ENCODE measurements around the gene MRPL38.
A peak's percentile ranks its signal among the peaks of the same experiment; 100 is the strongest.
"Not testable (repeated sequence)": the region's sequence is repeated elsewhere in the genome, so short reads cannot be mapped to it uniquely, and the experiment has no call there.

The MRPL38 gene

DNA sequence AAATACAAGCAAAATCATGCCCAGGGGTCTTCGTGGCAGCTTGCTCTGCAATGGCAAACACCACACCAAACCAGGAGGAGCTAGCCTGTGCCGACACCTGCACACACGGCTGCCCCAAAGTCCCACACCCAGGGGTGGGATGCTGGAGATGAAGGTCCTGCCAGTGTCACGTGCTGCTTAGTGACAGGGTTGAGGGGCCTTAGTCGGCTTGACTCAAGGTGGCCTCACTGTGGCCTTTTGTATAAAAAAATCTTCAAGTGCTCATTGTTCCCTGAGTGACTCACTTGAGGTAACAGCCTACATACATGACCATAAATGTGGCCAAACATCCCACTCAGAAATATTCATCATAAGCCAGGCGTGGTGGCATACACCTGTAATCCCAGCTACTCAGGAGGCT lies 15.2 kb downstream of the MRPL38 start:
- POLR2A ChIA-PET = no interaction called here
- DNase-seq = peak in 2 of 3 donors; percentile 25 to 26

DNA sequence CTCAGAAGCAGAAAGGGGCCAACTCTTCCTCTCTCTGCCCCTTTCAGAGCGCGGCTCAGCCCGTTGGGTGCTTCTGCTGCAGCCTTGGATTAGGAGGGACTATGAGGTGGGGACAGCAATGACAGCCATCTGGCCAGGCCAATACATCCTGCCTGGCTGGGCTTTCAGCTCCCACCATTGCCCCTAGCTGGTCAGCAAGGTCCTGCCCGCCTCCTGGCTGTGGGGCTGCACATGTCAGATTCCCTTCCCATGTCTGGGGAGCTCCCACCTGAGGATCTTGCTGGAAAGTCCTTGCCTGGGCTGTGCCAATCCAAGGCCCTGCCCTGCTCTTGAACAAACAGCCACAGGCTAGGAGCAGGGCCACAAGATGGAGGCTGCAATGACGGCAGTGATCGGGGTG lies 16.2 kb downstream of the MRPL38 start:
- 94% methylated on average over 3 of the region's 6 CpGs for WGBS (ENCODE audit: insufficient coverage)
- ChIA-PET POLR2A (no interaction called here), CTCF (interaction anchor here (2.1 to 15.2 kb wide), 2 partner anchors 12 to 139 kb away, joined by 4 to 173 read pairs; partner anchors contain the start of gene TRIM47)
- DNase-seq = no peak
- peaks cover 0 to 6% (median 4%) of the 10 kb centered on the region in 4 experiments for H3K4me1 ChIP-seq (ENCODE audit: control extremely low read depth in 1 of 4, control insufficient read depth in 4 of 4, insufficient read depth in 4 of 4, low read length in 3 of 4)
- no peak overlapping the region for H3K4me3 ChIP-seq (ENCODE audit: control insufficient read depth in 1 of 7, extremely low read depth in 1 of 7, insufficient read depth in 4 of 7, low read depth in 2 of 7, low read length in 6 of 7)
- peaks cover 6 to 45% (median 30%) of the 10 kb centered on the region in 4 experiments for H3K36me3 ChIP-seq (ENCODE audit: control insufficient read depth in 4 of 4, insufficient read depth in 4 of 4, low read length in 3 of 4)
- H3K27me3 ChIP-seq (replicated peaks in 2 of 5; ENCODE audit: control insufficient read depth in 4 of 5, insufficient read depth in 5 of 5, low read length in 4 of 5) = no peaks in the 10 kb centered on the region
- no peak overlapping the region for H3K27ac ChIP-seq (ENCODE audit: insufficient read depth in 1 of 2, low read depth in 1 of 2, low read length in 2 of 2, poor library complexity in 1 of 2, severe bottlenecking in 2 of 2)
- no peaks in the 10 kb centered on the region for H3K9me3 ChIP-seq (ENCODE audit: control extremely low read depth in 1 of 5, control insufficient read depth in 4 of 5, insufficient read depth in 2 of 5, low read depth in 1 of 5, low read length in 4 of 5)

More for the DNA sequence above, 15.2 kb downstream of the MRPL38 start:
- Histone ChIP-seq H3K4me1 (ENCODE audit: control extremely low read depth in 1 of 4, control insufficient read depth in 4 of 4, insufficient read depth in 4 of 4, low read length in 3 of 4) (peaks cover 0 to 12% (median 6%) of the 10 kb centered on the region in 4 experiments), H3K9me3 (ENCODE audit: control extremely low read depth in 1 of 5, control insufficient read depth in 4 of 5, insufficient read depth in 2 of 5, low read depth in 1 of 5, low read length in 4 of 5) (no peaks in the 10 kb centered on the region), H3K36me3 (ENCODE audit: control insufficient read depth in 4 of 4, insufficient read depth in 4 of 4, low read length in 3 of 4) (peaks cover 6 to 54% (median 32%) of the 10 kb centered on the region in 4 experiments), H3K27ac (ENCODE audit: insufficient read depth in 1 of 2, low read depth in 1 of 2, low read length in 2 of 2, poor library complexity in 1 of 2, severe bottlenecking in 2 of 2) (no peak overlapping the region), H3K4me3 (ENCODE audit: control insufficient read depth in 1 of 7, extremely low read depth in 1 of 7, insufficient read depth in 4 of 7, low read depth in 2 of 7, low read length in 6 of 7) (no peak overlapping the region), H3K27me3 (replicated peaks in 2 of 5; ENCODE audit: control insufficient read depth in 4 of 5, insufficient read depth in 5 of 5, low read length in 4 of 5) (no peaks in the 10 kb centered on the region)
- CTCF ChIA-PET = interaction anchor here (2.1 to 15.2 kb wide), 2 partner anchors 13 to 140 kb away, joined by 4 to 173 read pairs; partner anchors contain the start of gene TRIM47
- 72% methylated on average over 5 of the region's 6 CpGs for WGBS (ENCODE audit: insufficient coverage)

DNA sequence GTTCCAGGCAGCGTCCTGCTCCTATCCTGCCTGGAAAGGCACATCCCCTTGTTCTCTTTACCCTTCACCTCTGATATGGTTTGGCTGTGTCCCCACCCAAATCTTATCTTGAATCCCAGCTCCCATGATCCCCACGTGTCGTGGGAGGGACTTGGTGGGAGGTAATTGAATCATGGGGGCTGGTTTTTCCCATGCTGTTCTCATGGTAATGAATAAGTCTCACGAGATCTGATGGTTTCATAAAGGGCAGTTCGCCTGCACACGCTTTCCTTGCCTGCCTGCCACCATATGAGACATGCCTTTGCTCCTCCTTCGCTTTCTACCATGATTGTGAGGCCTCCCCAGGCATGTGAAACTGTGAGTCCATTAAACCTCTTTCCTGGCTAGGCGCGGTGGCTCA lies 18.8 kb downstream of the MRPL38 start:
- H3K27ac ChIP-seq (ENCODE audit: insufficient read depth in 1 of 2, low read depth in 1 of 2, low read length in 2 of 2, poor library complexity in 1 of 2, severe bottlenecking in 2 of 2); H3K27me3 ChIP-seq (replicated peaks in 2 of 5; ENCODE audit: control insufficient read depth in 4 of 5, insufficient read depth in 5 of 5, low read length in 4 of 5); DNase-seq; H3K4me3 ChIP-seq (ENCODE audit: control insufficient read depth in 1 of 7, extremely low read depth in 1 of 7, insufficient read depth in 4 of 7, low read depth in 2 of 7, low read length in 6 of 7); H3K9me3 ChIP-seq (ENCODE audit: control extremely low read depth in 1 of 5, control insufficient read depth in 4 of 5, insufficient read depth in 2 of 5, low read depth in 1 of 5, low read length in 4 of 5): not testable (repeated sequence)
- CTCF ChIA-PET = interaction anchor here (1.0 to 15.2 kb wide), 5 partner anchors 9 to 42 kb away, joined by 3 to 173 read pairs (median 3); partner anchors contain the start of gene TRIM47
- peaks cover 0 to 11% (median 4%) of the 10 kb centered on the region in 4 experiments for H3K4me1 ChIP-seq (ENCODE audit: control extremely low read depth in 1 of 4, control insufficient read depth in 4 of 4, insufficient read depth in 4 of 4, low read length in 3 of 4)
- POLR2A ChIA-PET = interaction anchor here (0.9 kb wide), 1 partner anchor 31 kb away, joined by 5 read pairs; the partner anchor contains the start of gene WBP2
- H3K36me3 ChIP-seq (ENCODE audit: control insufficient read depth in 4 of 4, insufficient read depth in 4 of 4, low read length in 3 of 4) = peaks cover 6 to 19% (median 16%) of the 10 kb centered on the region in 4 experiments
- 94% methylated on average over 4 of the region's 9 CpGs for WGBS (ENCODE audit: insufficient coverage)

DNA sequence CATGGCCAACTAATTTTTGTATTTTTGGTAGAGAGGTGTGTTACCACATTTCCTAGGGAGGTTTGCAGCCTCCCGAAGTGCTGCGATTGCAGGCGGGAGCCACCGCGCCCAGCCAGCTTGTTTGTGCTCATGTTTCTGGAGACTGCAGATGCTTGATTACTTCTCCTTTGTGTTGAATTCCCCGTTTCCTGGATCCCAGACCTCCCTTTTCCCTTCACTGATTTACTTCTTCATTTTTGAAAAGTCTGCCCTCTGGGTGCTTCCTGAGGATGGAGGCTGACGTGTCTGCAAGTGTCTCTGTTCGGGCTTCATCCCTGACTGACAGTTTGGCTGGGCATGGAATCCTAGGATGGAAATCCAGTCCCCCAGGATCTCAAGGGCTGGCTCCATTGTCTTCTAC lies 19.3 kb downstream of the MRPL38 start:
- Histone ChIP-seq H3K27ac (ENCODE audit: insufficient read depth in 1 of 2, low read depth in 1 of 2, low read length in 2 of 2, poor library complexity in 1 of 2, severe bottlenecking in 2 of 2) (no peak overlapping the region), H3K4me1 (ENCODE audit: control extremely low read depth in 1 of 4, control insufficient read depth in 4 of 4, insufficient read depth in 4 of 4, low read length in 3 of 4) (peaks cover 0 to 11% (median 4%) of the 10 kb centered on the region in 4 experiments), H3K9me3 (ENCODE audit: control extremely low read depth in 1 of 5, control insufficient read depth in 4 of 5, insufficient read depth in 2 of 5, low read depth in 1 of 5, low read length in 4 of 5) (no peaks in the 10 kb centered on the region), H3K27me3 (replicated peaks in 2 of 5; ENCODE audit: control insufficient read depth in 4 of 5, insufficient read depth in 5 of 5, low read length in 4 of 5) (no peaks in the 10 kb centered on the region), H3K36me3 (ENCODE audit: control insufficient read depth in 4 of 4, insufficient read depth in 4 of 4, low read length in 3 of 4) (peaks cover 6 to 15% (median 11%) of the 10 kb centered on the region in 4 experiments), H3K4me3 (ENCODE audit: control insufficient read depth in 1 of 7, extremely low read depth in 1 of 7, insufficient read depth in 4 of 7, low read depth in 2 of 7, low read length in 6 of 7) (no peak overlapping the region)
- CTCF ChIA-PET = interaction anchor here (1.4 to 15.2 kb wide), 4 partner anchors 9 to 35 kb away, joined by 3 to 173 read pairs (median 4); partner anchors contain the start of gene TRIM47
- POLR2A ChIA-PET = interaction anchor here (0.9 kb wide), 1 partner anchor 31 kb away, joined by 5 read pairs; the partner anchor contains the start of gene WBP2
- DNase-seq = no peak
- 36% methylated on average over 5 of the region's 8 CpGs for WGBS (ENCODE audit: insufficient coverage)

DNA sequence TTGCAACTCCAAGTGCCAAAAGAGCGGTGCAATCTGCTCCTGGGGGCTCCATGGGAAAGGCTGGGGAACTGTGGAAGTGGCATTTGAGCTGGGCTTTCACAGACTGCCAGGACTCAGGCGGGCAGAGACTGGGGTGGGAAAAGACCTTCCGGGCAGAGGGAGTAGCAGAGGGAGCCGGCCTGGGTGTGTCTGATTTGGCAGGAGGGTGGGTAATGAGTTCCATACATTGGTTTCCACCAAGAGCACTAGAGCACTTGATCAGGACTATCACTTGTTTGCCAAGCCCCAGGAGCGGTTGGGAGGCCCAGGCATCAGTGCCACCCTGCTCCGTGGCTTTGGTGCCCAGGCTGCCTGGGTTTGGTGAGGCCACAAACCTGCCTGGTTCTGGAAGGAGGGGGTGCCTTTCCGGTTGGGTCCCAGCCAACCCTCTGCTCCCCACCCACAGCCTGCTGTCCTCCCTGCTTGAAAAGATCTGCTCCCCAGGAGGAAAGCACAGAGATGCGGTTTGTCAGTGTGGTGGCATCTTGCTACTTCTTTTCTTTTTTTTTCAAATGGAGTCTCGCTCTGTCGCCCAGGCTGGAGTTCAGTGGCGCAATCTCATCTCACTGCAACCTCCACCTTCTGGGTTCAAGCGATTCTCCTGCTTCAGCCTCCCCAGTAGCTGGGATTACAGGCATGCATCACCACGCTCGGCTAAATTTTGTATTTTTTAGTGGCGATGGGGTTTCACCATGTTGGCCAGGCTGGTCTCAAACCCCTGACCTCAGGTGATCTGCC lies 22.8 kb downstream of the MRPL38 start:
- peak in 2 of 3 donors; percentile 21 to 35 for DNase-seq
- Histone ChIP-seq H3K9me3 (ENCODE audit: control extremely low read depth in 1 of 5, control insufficient read depth in 4 of 5, insufficient read depth in 2 of 5, low read depth in 1 of 5, low read length in 4 of 5) (no peaks in the 10 kb centered on the region), H3K27me3 (replicated peaks in 2 of 5; ENCODE audit: control insufficient read depth in 4 of 5, insufficient read depth in 5 of 5, low read length in 4 of 5) (no peaks in the 10 kb centered on the region), H3K4me3 (ENCODE audit: control insufficient read depth in 1 of 7, extremely low read depth in 1 of 7, insufficient read depth in 4 of 7, low read depth in 2 of 7, low read length in 6 of 7) (no peak overlapping the region), H3K4me1 (ENCODE audit: control extremely low read depth in 1 of 4, control insufficient read depth in 4 of 4, insufficient read depth in 4 of 4, low read length in 3 of 4) (peaks cover 0 to 33% (median 25%) of the 10 kb centered on the region in 4 experiments), H3K36me3 (ENCODE audit: control insufficient read depth in 4 of 4, insufficient read depth in 4 of 4, low read length in 3 of 4) (peaks cover 0 to 4% (median 2%) of the 10 kb centered on the region in 4 experiments), H3K27ac (ENCODE audit: insufficient read depth in 1 of 2, low read depth in 1 of 2, low read length in 2 of 2, poor library complexity in 1 of 2, severe bottlenecking in 2 of 2) (no peak overlapping the region)
- 88% methylated on average over 14 of the region's 15 CpGs for WGBS (ENCODE audit: insufficient coverage)
- CTCF ChIA-PET = interaction anchor here (0.8 to 13.2 kb wide), 5 partner anchors 9 to 22 kb away, joined by 3 to 214 read pairs (median 5); partner anchors contain the start of gene WBP2
- POLR2A ChIA-PET = no interaction called here

DNA sequence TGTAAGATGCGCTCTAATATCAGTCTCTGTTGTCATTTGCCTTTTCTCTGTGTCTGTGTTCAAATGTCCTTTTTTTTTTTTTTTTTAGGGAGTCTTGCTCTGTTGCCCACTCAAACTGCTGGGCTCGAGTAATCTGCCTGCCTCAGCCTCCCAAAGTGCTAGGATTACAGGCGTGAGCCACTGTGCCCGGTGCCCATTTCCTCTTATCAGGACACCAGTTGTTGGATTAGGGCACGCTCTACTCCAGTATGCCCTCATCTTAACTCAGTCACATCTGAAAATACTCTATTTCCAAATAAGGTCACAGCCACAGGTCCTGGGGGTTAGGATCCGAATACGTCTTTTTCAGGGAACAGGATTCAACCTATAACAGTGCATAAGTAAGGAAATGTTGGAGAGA lies 24.4 kb downstream of the MRPL38 start:
- whole genome bisulfite sequencing (ENCODE audit: insufficient coverage) = 100% methylated on average over 5 of the region's 7 CpGs
- H3K27me3 ChIP-seq (replicated peaks in 2 of 5; ENCODE audit: control insufficient read depth in 4 of 5, insufficient read depth in 5 of 5, low read length in 4 of 5) = no peaks in the 10 kb centered on the region
- CTCF ChIA-PET = interaction anchor here (0.5 to 13.2 kb wide), 7 partner anchors 7 to 117 kb away, joined by 3 to 214 read pairs (median 3); partner anchors contain the start of genes TRIM65, UNC13D and WBP2
- DNase-seq = no peak
- H3K9me3 ChIP-seq (ENCODE audit: control extremely low read depth in 1 of 5, control insufficient read depth in 4 of 5, insufficient read depth in 2 of 5, low read depth in 1 of 5, low read length in 4 of 5) = no peaks in the 10 kb centered on the region
- H3K36me3 ChIP-seq (ENCODE audit: control insufficient read depth in 4 of 4, insufficient read depth in 4 of 4, low read length in 3 of 4) = peaks cover 0 to 1% (median 0%) of the 10 kb centered on the region in 4 experiments
- POLR2A ChIA-PET = no interaction called here
- no peak overlapping the region for H3K4me3 ChIP-seq (ENCODE audit: control insufficient read depth in 1 of 7, extremely low read depth in 1 of 7, insufficient read depth in 4 of 7, low read depth in 2 of 7, low read length in 6 of 7)
- H3K27ac ChIP-seq (ENCODE audit: insufficient read depth in 1 of 2, low read depth in 1 of 2, low read length in 2 of 2, poor library complexity in 1 of 2, severe bottlenecking in 2 of 2) = no peak overlapping the region
- peaks cover 0 to 44% (median 38%) of the 10 kb centered on the region in 4 experiments for H3K4me1 ChIP-seq (ENCODE audit: control extremely low read depth in 1 of 4, control insufficient read depth in 4 of 4, insufficient read depth in 4 of 4, low read length in 3 of 4)

All from common myeloid progenitor, CD34-positive (primary cell).